Kidney (tissue), 14 donors: ENCODE data around the gene PACSIN1. TPM values are rescaled to one million over a fixed set of nuclear protein-coding genes. Genes with fewer than 3 reads are reported as not detected.

Experiments used
- DNase-seq, 5 donors: peaks; one replicate each; pipeline ENCODE4 v3.0.0-alpha.2; 2013 to 2020
- FAIRE-seq: peaks from 2 replicates; lab custom pipeline; 2012; peaks lifted over from hg19 to GRCh38; lab: Jason Lieb, UNC
- H3K27ac ChIP-seq, 2 donors: one replicate each; pipeline ENCODE4 v1.7.0; 2013; ENCODE audit warnings: low read depth in 2 of 2, low read length in 2 of 2, inconsistent platforms in 1 of 2
- H3K27me3 ChIP-seq: one replicate; pipeline ENCODE4 v1.7.1; 2013; ENCODE audit warnings: low read length, inconsistent platforms; ENCODE audit not compliant: control insufficient read depth, insufficient read depth
- H3K36me3 ChIP-seq, 3 donors: one replicate each; pipeline versions ENCODE4 v1.7.0 to v1.7.1; 2013; ENCODE audit warnings: low read length in 3 of 3, control low read depth in 1 of 3, inconsistent platforms in 1 of 3; ENCODE audit not compliant: insufficient read depth in 3 of 3, control insufficient read depth in 2 of 3
- H3K4me1 ChIP-seq, 3 donors: one replicate each; pipeline versions ENCODE4 v1.7.0 to v1.7.1; 2013; ENCODE audit warnings: low read length in 3 of 3, inconsistent platforms in 1 of 3, low read depth in 1 of 3; ENCODE audit not compliant: control insufficient read depth in 2 of 3, insufficient read depth in 2 of 3
- H3K4me3 ChIP-seq, 3 donors: one replicate each; pipeline versions ENCODE4 v1.7.0 to v1.8.1; 2013; ENCODE audit warnings: low read length in 3 of 3, control low read depth in 1 of 3, inconsistent platforms in 1 of 3
- H3K9ac ChIP-seq, 3 donors: one replicate each; pipeline versions ENCODE4 v1.7.0 to v1.7.1; 2013; ENCODE audit warnings: low read length in 3 of 3, control low read depth in 1 of 3, inconsistent platforms in 1 of 3
- H3K9me3 ChIP-seq, 3 donors: one replicate each; pipeline versions ENCODE4 v1.7.0 to v1.7.1; 2013; ENCODE audit warnings: low read length in 3 of 3, control low read depth in 1 of 3, inconsistent platforms in 1 of 3; ENCODE audit not compliant: control insufficient read depth in 2 of 3, insufficient read depth in 1 of 3
- CTCF ChIP-seq: IDR thresholded peaks from 3 replicates; pipeline ENCODE4 v1.5.1; 2012; ENCODE audit warnings: mild to moderate bottlenecking, moderate library complexity, borderline replicate concordance; ENCODE audit not compliant: insufficient read depth; ENCODE audit errors: extremely low read depth
- intact Hi-C: fragments of 100-400 bp; cut with DNase I; formaldehyde crosslinking; loops from one replicate; pipeline ENCODE4 v1.11.1; 2022
- polyA plus RNA-seq: library from polyadenylated mRNA; stranded (reverse); fragments of 350-450 nt; fragmentation: Illumina TruSeq; extraction: RNeasy Lipid Tissue Mini Kit (QIAGEN cat#74804); gene quantifications from one replicate; pipeline ENCODE4 v1.2.3, GENCODE V29; 2014; ENCODE audit warnings: low read depth, low replicate concordance; ENCODE audit not compliant: insufficient read depth
- total RNA-seq: library from RNA; stranded (reverse); fragmentation: NEBNext Ultra II Directional; extraction: Animal tissue kit (Norgen Biotek cat#: 25700); gene quantifications from one replicate; pipeline ENCODE4 v1.2.1, GENCODE V29; 2021
- donor health status: control.
- donor health status: control.
- donor health status: control.
- donor health status: control.
- donor health status: control.
- donor health status: DM: yes; HTN: yes; CAD: no.
- donor health status: Normal renal cell carcinoma (clear cell type).

The PACSIN1 gene
- total and polyA plus RNA-seq, 2 donors from 2014 or later: 1.7 to 4.1 TPM

DNA sequence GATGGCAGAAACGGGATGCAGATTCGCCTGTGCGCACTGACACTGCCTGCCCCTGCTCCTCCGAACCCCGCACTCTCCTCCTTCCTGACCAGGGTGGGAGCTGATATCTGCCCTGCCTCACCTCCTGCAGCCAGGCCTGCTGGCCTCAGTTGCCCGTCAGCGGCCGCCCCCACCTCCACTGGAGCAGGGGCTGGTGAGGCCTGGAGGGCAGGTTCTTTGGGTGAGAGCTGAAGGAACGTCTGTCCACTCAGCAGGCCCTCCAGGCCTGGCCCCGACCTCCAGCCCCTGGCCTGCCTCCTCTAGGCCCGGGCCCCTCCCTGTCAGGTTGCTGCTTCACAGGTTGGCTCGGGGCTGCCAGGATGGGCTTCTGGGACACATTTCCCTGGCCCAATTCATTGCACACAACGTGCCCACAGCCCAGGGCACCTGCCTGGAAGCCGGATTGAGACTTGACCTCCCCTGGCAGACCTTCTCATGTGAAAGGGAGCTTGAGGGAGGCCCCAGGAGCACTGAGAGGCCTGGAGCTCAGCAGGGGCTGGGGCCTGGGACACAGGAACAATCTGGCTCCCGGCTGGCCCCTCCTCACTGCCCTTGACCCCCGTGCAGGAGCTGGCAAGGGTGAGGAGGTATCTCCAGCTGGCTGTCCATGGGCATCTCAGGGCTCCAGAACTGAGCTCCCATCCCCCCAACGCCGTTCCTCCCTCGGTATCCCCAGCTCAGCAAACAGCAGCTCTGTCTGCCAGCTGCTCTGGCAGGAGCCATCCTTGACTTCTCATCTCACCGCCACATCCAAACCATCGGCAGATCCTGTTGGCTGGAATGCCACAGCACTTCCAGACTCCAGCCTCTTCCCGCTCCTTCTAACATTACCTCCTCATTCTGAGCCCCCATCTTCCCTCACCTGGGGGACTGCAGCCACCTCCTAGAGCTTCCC, 50.8 kb downstream of the PACSIN1 start:
- DNase-seq (no peak), FAIRE-seq (no peak)
- no peak overlapping the region for H3K9ac ChIP-seq
- no peak for TF ChIP-seq CTCF
- no peaks in the 10 kb centered on the region for H3K9me3 ChIP-seq
- intact Hi-C loops: no loop called here
- H3K4me1 ChIP-seq: no peaks in the 10 kb centered on the region
- no peaks in the 10 kb centered on the region for H3K36me3 ChIP-seq
- H3K27me3 ChIP-seq: no peaks in the 10 kb centered on the region
- H3K27ac ChIP-seq: no peak overlapping the region
- H3K4me3 ChIP-seq: no peak overlapping the region

DNA sequence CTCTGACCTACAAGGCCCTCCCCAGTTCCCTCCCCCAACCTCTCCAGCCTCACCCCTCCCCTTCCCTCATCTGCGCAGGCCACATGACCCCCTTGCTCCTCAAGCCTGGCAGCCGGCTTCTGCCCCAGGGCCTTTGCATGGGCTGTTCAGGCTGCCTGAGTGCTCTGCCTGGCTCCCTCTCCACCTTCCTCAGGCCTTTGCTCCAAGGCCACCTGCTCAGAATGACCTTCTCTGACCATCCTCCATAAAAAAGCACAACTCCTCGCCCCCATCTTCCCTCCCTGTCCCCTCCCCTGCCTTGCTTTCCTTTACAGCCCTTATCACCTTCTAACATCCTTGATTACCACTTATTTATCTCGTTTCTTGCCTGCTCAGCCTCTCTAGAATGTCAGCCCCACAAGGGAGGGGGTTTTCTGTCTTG, 51.6 kb downstream of the PACSIN1 start:
- FAIRE-seq (no peak), DNase-seq (no peak)
- no peaks in the 10 kb centered on the region for H3K36me3 ChIP-seq
- no peak overlapping the region for H3K27ac ChIP-seq
- no peaks in the 10 kb centered on the region for H3K9me3 ChIP-seq
- TF ChIP-seq CTCF: no peak
- no peaks in the 10 kb centered on the region for H3K27me3 ChIP-seq
- no peaks in the 10 kb centered on the region for H3K4me1 ChIP-seq
- no peak overlapping the region for H3K4me3 ChIP-seq
- H3K9ac ChIP-seq: no peak overlapping the region
- intact Hi-C loops: no loop called here

DNA sequence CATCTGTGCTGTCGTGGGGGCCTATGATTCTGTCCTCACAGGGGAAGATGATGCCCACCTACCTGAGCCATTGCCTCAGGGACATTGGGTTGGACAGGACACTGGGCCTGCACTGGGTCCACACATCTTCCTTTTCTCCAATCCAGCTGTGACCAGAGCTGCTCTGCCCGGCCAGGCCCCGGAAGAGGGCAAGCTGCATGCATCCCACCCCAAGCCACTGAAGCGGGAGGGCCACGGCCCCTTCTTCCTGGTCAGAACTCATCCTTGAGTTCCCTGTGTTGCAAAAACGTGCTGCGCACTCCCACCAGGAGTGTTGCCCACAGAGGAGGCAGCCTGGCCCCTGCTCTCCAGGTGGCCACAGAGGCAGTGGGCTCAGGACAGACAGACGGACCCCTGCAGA, 52.1 kb downstream of the PACSIN1 start:
- H3K4me3 ChIP-seq: no peak overlapping the region
- TF ChIP-seq CTCF: no peak
- H3K27me3 ChIP-seq: no peaks in the 10 kb centered on the region
- H3K9ac ChIP-seq: no peak overlapping the region
- no peak overlapping the region for H3K27ac ChIP-seq
- intact Hi-C loops: no loop called here
- no peaks in the 10 kb centered on the region for H3K36me3 ChIP-seq
- no peak for FAIRE-seq
- no peaks in the 10 kb centered on the region for H3K9me3 ChIP-seq
- H3K4me1 ChIP-seq: peaks cover 0 to 2% (median 0%) of the 10 kb centered on the region in 3 donors
- peak in 2 of 5 donors; percentile 20 to 24 for DNase-seq
